Erythroblast (primary cell): ENCODE measurements around the gene CCDC85B.
A peak's percentile ranks its signal among the peaks of the same experiment; 100 is the strongest.

Experiments used
- GATA1 ChIP-seq: IDR thresholded peaks from 2 replicates; pipeline ENCODE4 v1.6.1; 2011; ENCODE audit warnings: low read depth, mild to moderate bottlenecking, control low read depth, low read length, moderate library complexity
- POLR2A ChIP-seq: IDR thresholded peaks from 2 replicates; pipeline ENCODE4 v1.6.1; 2011; ENCODE audit warnings: mild to moderate bottlenecking, low read length

DNA sequence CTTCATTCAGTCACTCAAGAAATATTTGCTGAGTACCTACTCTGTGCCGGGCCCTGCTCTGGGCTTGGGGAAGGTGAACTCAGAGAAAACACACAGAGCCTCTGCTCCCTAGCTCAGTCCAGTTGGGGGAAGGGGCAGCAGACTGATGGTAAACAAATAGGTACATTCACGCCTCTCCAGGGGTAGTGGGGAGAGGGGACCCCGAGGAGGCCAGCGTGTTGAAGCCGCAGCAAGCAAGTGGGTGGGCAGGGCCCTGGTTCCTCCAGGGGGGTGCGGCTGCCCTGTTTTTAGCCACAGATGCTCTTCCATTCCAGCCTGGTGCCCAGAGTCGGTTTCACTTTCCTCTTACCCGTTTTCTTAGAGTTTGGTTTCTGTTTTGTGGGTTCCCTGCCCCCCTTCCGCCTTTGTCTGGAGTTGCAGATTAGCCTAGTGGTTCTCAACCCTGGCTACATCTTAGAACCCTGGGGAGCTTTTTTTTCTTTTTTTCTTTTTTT lies 37.5 kb downstream of the CCDC85B start:
- TF ChIP-seq POLR2A = peak; percentile 48
- no peak for TF ChIP-seq GATA1
